Measurements from ENCODE around the gene FCAMR.

Gene FCAMR

GRCh38 chr1:207009182-207009850 lies 39.1 kb upstream of the FCAMR start:
- H3K4me3 ChIP-seq = no peak overlapping the region
- no peak for TF ChIP-seq Cebpa-rat (IDR thresholded peaks at IDR 0.05)
- H3K27ac ChIP-seq = no peak overlapping the region
- H3K9ac ChIP-seq = no peak overlapping the region
- H3K27me3 ChIP-seq = no peaks in the 10 kb centered on the region
- no peaks in the 10 kb centered on the region for H3K36me3 ChIP-seq
- H3K9me3 ChIP-seq = no peaks in the 10 kb centered on the region
- H3K4me1 ChIP-seq = no peaks in the 10 kb centered on the region
- H4K20me1 ChIP-seq = no peaks in the 10 kb centered on the region
- no peak overlapping the region for H3K4me2 ChIP-seq

GRCh38 chr1:207007352-207008033 lies 37.2 kb upstream of the FCAMR start:
- Histone ChIP-seq H3K9me3 (no peaks in the 10 kb centered on the region), H3K27me3 (no peaks in the 10 kb centered on the region), H3K4me2 (no peak overlapping the region), H3K4me3 (no peak overlapping the region), H3K27ac (no peak overlapping the region), H3K4me1 (no peaks in the 10 kb centered on the region), H3K9ac (no peak overlapping the region), H3K36me3 (no peaks in the 10 kb centered on the region), H4K20me1 (no peaks in the 10 kb centered on the region)
- TF ChIP-seq Cebpa-rat (IDR thresholded peaks at IDR 0.05) = no peak

- Histone ChIP-seq H3K27me3 (no peaks in the 10 kb centered on the region), H3K4me1 (no peaks in the 10 kb centered on the region), H3K36me3 (no peaks in the 10 kb centered on the region), H3K4me3 (no peak overlapping the region), H3K4me2 (no peak overlapping the region), H3K27ac (no peak overlapping the region), H3K9ac (no peak overlapping the region), H3K9me3 (no peaks in the 10 kb centered on the region), H4K20me1 (no peaks in the 10 kb centered on the region)
- no peak for TF ChIP-seq Cebpa-rat (IDR thresholded peaks at IDR 0.05)
These were observed 36.7 kb upstream of the FCAMR start for GRCh38 chr1:207006914-207007313.

- H3K27ac ChIP-seq = no peak overlapping the region
- no peak for TF ChIP-seq Cebpa-rat (IDR thresholded peaks at IDR 0.05)
- no peak overlapping the region for H3K4me2 ChIP-seq
- H3K36me3 ChIP-seq = no peaks in the 10 kb centered on the region
- H3K27me3 ChIP-seq = no peaks in the 10 kb centered on the region
- H3K4me3 ChIP-seq = no peak overlapping the region
- H3K9ac ChIP-seq = no peak overlapping the region
- no peaks in the 10 kb centered on the region for H3K4me1 ChIP-seq
- no peaks in the 10 kb centered on the region for H4K20me1 ChIP-seq
- H3K9me3 ChIP-seq = no peaks in the 10 kb centered on the region
These were observed 35.8 kb upstream of the FCAMR start for GRCh38 chr1:207006083-207006482.

GRCh38 chr1:207004931-207005830 lies 34.9 kb upstream of the FCAMR start:
- H3K9ac ChIP-seq = no peak overlapping the region
- no peaks in the 10 kb centered on the region for H3K4me1 ChIP-seq
- H3K9me3 ChIP-seq = no peaks in the 10 kb centered on the region
- no peaks in the 10 kb centered on the region for H3K36me3 ChIP-seq
- no peaks in the 10 kb centered on the region for H3K27me3 ChIP-seq
- no peaks in the 10 kb centered on the region for H4K20me1 ChIP-seq
- no peak overlapping the region for H3K27ac ChIP-seq
- TF ChIP-seq Cebpa-rat (IDR thresholded peaks at IDR 0.05) = no peak
- no peak overlapping the region for H3K4me3 ChIP-seq
- H3K4me2 ChIP-seq = no peak overlapping the region

GRCh38 chr1:207003210-207003609 lies 33.0 kb upstream of the FCAMR start:
- H3K4me1 ChIP-seq = no peaks in the 10 kb centered on the region
- no peaks in the 10 kb centered on the region for H3K27me3 ChIP-seq
- no peaks in the 10 kb centered on the region for H3K36me3 ChIP-seq
- no peak overlapping the region for H3K9ac ChIP-seq
- H3K9me3 ChIP-seq = no peaks in the 10 kb centered on the region
- H3K4me3 ChIP-seq = no peak overlapping the region
- H3K27ac ChIP-seq = no peak overlapping the region
- no peaks in the 10 kb centered on the region for H4K20me1 ChIP-seq
- no peak for TF ChIP-seq Cebpa-rat (IDR thresholded peaks at IDR 0.05)
- H3K4me2 ChIP-seq = no peak overlapping the region

GRCh38 chr1:207002724-207003146 lies 32.5 kb upstream of the FCAMR start:
- Histone ChIP-seq H3K27me3 (no peaks in the 10 kb centered on the region), H3K4me3 (no peak overlapping the region), H3K9me3 (no peaks in the 10 kb centered on the region), H3K4me1 (no peaks in the 10 kb centered on the region), H3K9ac (no peak overlapping the region), H3K36me3 (no peaks in the 10 kb centered on the region), H3K27ac (no peak overlapping the region), H4K20me1 (no peaks in the 10 kb centered on the region), H3K4me2 (no peak overlapping the region)
- TF ChIP-seq Cebpa-rat (IDR thresholded peaks at IDR 0.05) = no peak

- Histone ChIP-seq H3K36me3 (no peaks in the 10 kb centered on the region), H3K27me3 (no peaks in the 10 kb centered on the region), H4K20me1 (no peaks in the 10 kb centered on the region), H3K9ac (no peak overlapping the region), H3K4me2 (no peak overlapping the region), H3K4me1 (no peaks in the 10 kb centered on the region), H3K4me3 (no peak overlapping the region), H3K27ac (no peak overlapping the region), H3K9me3 (no peaks in the 10 kb centered on the region)
- TF ChIP-seq Cebpa-rat (IDR thresholded peaks at IDR 0.05) = no peak
These were observed 31.4 kb upstream of the FCAMR start for GRCh38 chr1:207001492-207002245.

GRCh38 chr1:207000651-207001291 lies 30.5 kb upstream of the FCAMR start:
- no peak for TF ChIP-seq Cebpa-rat (IDR thresholded peaks at IDR 0.05)
- H3K9ac ChIP-seq = no peak overlapping the region
- no peaks in the 10 kb centered on the region for H3K27me3 ChIP-seq
- no peaks in the 10 kb centered on the region for H3K36me3 ChIP-seq
- H3K27ac ChIP-seq = no peak overlapping the region
- H3K4me1 ChIP-seq = no peaks in the 10 kb centered on the region
- no peak overlapping the region for H3K4me3 ChIP-seq
- H3K9me3 ChIP-seq = no peaks in the 10 kb centered on the region
- H3K4me2 ChIP-seq = no peak overlapping the region
- no peaks in the 10 kb centered on the region for H4K20me1 ChIP-seq

Data from BLaER1 (cell line).